Ovary (tissue), 9 donors: ENCODE data around the gene LPAR1. TPM values are rescaled to one million over a fixed set of nuclear protein-coding genes. Genes with fewer than 3 reads are reported as not detected.
"Not testable (repeated sequence)": the region's sequence is repeated elsewhere in the genome, so short reads cannot be mapped to it uniquely, and the experiment has no call there.

Experiments used
- DNase-seq, 5 donors: peaks; one replicate each; pipeline ENCODE4 v3.0.0-alpha.2; 2019 to 2020
- H3K27ac ChIP-seq, 2 donors: fragments of 200-600 bp; one replicate each; pipeline versions ENCODE4 v1.5.1 to v1.8.0; 2019 to 2022
- H3K27me3 ChIP-seq: fragments of 200-600 bp; one replicate; pipeline ENCODE4 v1.8.0; 2022
- H3K36me3 ChIP-seq: fragments of 200-600 bp; sonication (generic); one replicate; pipeline ENCODE4 v1.5.1; 2019
- H3K4me1 ChIP-seq: one replicate; pipeline ENCODE4 v1.8.1; 2013; ENCODE audit warnings: mild to moderate bottlenecking, moderate library complexity; ENCODE audit not compliant: insufficient read depth
- H3K4me3 ChIP-seq: fragments of 200-600 bp; sonication (generic); one replicate; pipeline ENCODE4 v1.5.1; 2017
- H3K9me3 ChIP-seq, 2 donors: fragments of 200-600 bp in 1 of 2; sonication (generic) in 1 of 2; one replicate each; pipeline versions ENCODE4 v1.5.1 to v1.8.1; 2013 to 2019; ENCODE audit warnings: mild to moderate bottlenecking in 1 of 2, moderate library complexity in 1 of 2
- EP300 ChIP-seq: sonication (generic); formaldehyde crosslinking; IDR thresholded peaks from one replicate; pipeline ENCODE4 v1.6.1; 2017; ENCODE audit warnings: antibody characterized with exemption
- POLR2A ChIP-seq: fragments of 450-650 bp; IDR thresholded peaks from one replicate; pipeline ENCODE4 v1.6.1; 2017; ENCODE audit warnings: antibody characterized with exemption, mild to moderate bottlenecking, moderate library complexity
- WGBS, 3 donors: extraction: QIAGEN DNeasy Blood & Tissue Kit in 1 of 3; methylation state at CpG; one replicate each; pipeline versions ENCODE4 v1.1.5 to v1.1.7; 2013 to 2017; 5-methylcytosine and 5-hydroxymethylcytosine counted together
- intact Hi-C, 4 donors: fragments of 100-400 bp; cut with DNase I; formaldehyde crosslinking; loops; one replicate each; pipeline versions ENCODE4 v1.11.0 to v1.15.1; 2022 to 2023
- polyA plus RNA-seq, 2 donors: library from polyadenylated mRNA; stranded (reverse); fragments of 200-250 nt in 1 of 2; fragments of 350-450 nt in 1 of 2; fragmentation: Illumina TruSeq in 1 of 2; extraction: RNeasy Lipid Tissue Mini Kit (QIAGEN cat#74804) in 1 of 2; gene quantifications; one replicate each; pipeline ENCODE4 v1.2.3, GENCODE V29; 2013 to 2014
- total RNA-seq, 7 donors: library from RNA; depleted of rRNA in 2 of 7; stranded (reverse); fragments of >200 nt in 2 of 7; fragmentation: NEBNext Ultra II Directional in 3 of 7; extraction: Animal tissue kit (Norgen Biotek cat#: 25700) in 3 of 7; gene quantifications; one replicate each; pipeline versions ENCODE4 v1.1.0 to v1.2.4, GENCODE V29; 2016 to 2023
- TF ChIP-seq, protein P1 (sequence below), 3 donors: fragments of 450-650 bp in 2 of 3; fragments of 200-600 bp in 1 of 3; IDR thresholded peaks; one replicate each; pipeline versions ENCODE4 v1.5.1 to v1.8.0; 2016 to 2022; ENCODE audit warnings: antibody characterized with exemption in 3 of 3, mild to moderate bottlenecking in 1 of 3
- donor health status: DM: no; HTN: no; CAD: no; lungs with moderate emphysema.
- donor health status: DM: no; HTN: no; CAD: no.
- donor health status: Bipolar disorder and iron deficiency.
- donor health status: DM: yes; HTN: yes; CAD: no.
- donor health status: DM: no; HTN: no; CAD: no.
- donor health status: DM: yes; HTN: yes; CAD: no.

Gene LPAR1
- total and polyA plus RNA-seq, 9 donors, result 11.1 to 29.2 (median 18.4) TPM

DNA sequence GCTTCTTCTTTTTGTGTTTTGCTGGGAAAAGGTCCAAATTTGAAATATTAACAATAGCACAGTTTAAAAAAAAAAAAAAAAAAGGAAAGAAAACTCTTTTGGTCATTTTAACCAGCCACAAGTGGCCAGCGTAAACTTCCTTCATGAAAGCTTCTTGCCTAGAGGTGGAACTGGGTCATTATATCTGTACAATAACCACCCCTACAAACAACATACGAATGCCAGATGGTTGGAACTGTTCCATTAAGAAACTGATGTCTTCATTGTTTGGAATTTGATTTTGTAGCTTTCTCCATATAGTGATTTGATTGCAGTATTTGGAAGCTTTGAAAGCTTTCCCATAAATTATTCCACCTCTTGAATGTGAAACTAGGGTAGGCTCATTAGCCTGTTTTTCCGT is 18.3 kb upstream of the LPAR1 start:
- H3K27me3 ChIP-seq, result no peaks in the 10 kb centered on the region
- H3K9me3 ChIP-seq, result no peaks in the 10 kb centered on the region
- H3K27ac ChIP-seq, result no peak overlapping the region
- no peaks in the 10 kb centered on the region for H3K36me3 ChIP-seq
- WGBS, 3 donors, result 6 to 14% (median 7%) methylated on average over 3 of the region's 3 CpGs
- H3K4me1 ChIP-seq, result no peaks in the 10 kb centered on the region
- intact Hi-C loops, result no loop called here
- TF ChIP-seq, protein P1, sequence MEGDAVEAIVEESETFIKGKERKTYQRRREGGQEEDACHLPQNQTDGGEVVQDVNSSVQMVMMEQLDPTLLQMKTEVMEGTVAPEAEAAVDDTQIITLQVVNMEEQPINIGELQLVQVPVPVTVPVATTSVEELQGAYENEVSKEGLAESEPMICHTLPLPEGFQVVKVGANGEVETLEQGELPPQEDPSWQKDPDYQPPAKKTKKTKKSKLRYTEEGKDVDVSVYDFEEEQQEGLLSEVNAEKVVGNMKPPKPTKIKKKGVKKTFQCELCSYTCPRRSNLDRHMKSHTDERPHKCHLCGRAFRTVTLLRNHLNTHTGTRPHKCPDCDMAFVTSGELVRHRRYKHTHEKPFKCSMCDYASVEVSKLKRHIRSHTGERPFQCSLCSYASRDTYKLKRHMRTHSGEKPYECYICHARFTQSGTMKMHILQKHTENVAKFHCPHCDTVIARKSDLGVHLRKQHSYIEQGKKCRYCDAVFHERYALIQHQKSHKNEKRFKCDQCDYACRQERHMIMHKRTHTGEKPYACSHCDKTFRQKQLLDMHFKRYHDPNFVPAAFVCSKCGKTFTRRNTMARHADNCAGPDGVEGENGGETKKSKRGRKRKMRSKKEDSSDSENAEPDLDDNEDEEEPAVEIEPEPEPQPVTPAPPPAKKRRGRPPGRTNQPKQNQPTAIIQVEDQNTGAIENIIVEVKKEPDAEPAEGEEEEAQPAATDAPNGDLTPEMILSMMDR (IDR thresholded peaks at IDR 0.05), result no peak
- TF ChIP-seq POLR2A, result no peak
- no peak for TF ChIP-seq EP300
- no peak for DNase-seq
- no peak overlapping the region for H3K4me3 ChIP-seq

DNA sequence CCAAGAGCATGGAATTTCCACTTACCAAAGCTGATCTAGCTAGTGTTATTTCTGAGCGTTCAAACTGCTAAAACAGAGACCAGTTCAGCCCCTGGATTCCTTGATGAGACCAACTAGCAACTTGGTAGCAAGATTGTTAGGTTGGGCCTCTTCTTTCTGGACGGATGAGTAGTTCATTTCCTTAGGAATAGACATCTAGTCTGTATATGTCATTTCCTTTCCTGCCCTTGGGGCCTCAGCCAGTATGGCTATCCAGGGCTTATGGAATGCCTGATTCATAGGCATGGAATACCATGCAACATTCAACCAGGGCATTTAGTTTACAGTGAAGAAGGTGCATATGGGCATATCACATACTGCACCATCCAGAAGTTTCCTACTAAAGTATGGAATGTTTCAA is 14.5 kb upstream of the LPAR1 start:
- WGBS, 3 donors, result 92 to 94% (median 93%) methylated on average over 2 of the region's 2 CpGs
- no peak for DNase-seq
- no peaks in the 10 kb centered on the region for H3K4me1 ChIP-seq
- no peaks in the 10 kb centered on the region for H3K9me3 ChIP-seq
- no peaks in the 10 kb centered on the region for H3K27me3 ChIP-seq
- no peak overlapping the region for H3K4me3 ChIP-seq
- no peak overlapping the region for H3K27ac ChIP-seq
- intact Hi-C loops, result no loop called here
- H3K36me3 ChIP-seq, result no peaks in the 10 kb centered on the region
- TF ChIP-seq, protein P1 (IDR thresholded peaks at IDR 0.05), result no peak
- TF ChIP-seq EP300, result no peak

DNA sequence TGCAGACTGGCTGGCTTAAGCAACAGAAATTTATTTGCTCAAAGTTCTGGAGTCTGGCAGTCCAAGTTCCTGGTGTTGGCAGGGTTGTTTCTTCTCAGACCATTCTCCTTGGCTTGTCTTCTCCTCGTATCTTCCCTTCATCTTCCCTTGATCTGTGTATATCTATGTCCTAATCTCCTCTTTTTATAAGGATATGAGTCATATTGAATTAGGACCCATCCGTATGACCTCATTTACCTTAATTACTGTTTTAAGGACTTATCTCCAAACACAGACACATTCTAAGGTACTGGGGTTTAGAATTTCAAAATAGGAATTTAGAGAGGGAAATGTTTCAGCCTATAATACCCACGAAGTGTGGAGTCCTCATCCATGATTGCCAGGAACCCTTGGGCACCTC is 13.1 kb upstream of the LPAR1 start:
- no peak overlapping the region for H3K27ac ChIP-seq
- TF ChIP-seq EP300, result no peak
- TF ChIP-seq, protein P1 (IDR thresholded peaks at IDR 0.05), result no peak
- TF ChIP-seq POLR2A, result no peak

DNA sequence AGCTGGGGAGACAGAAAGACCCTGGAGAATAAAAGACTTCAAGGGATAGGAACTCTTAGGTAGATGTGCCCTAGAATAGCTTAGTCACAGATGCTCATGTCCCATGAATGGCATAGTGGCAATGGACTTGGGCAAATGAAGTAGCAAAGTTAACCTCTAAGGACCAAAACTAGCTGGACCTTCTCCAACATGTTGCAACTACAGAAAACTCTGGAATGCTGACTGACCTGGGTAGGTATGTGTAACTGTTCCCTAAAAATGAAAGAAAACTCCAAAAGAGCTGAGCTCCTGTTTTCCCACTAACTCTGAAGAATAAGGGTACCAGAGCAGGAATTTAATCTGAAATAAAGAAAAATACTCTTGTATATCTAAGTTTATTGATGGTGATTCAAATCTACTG is 12.5 kb upstream of the LPAR1 start:
- Histone ChIP-seq H3K27me3 (no peaks in the 10 kb centered on the region), H3K4me1 (no peaks in the 10 kb centered on the region), H3K27ac (no peak overlapping the region), H3K36me3 (no peaks in the 10 kb centered on the region), H3K9me3 (no peaks in the 10 kb centered on the region), H3K4me3 (no peak overlapping the region)
- DNase-seq, result no peak
- no peak for TF ChIP-seq POLR2A
- TF ChIP-seq, protein P1 (IDR thresholded peaks at IDR 0.05), result no peak
- TF ChIP-seq EP300, result no peak
- intact Hi-C loops, result no loop called here

More for the DNA sequence above, 13.1 kb upstream of the LPAR1 start:
- intact Hi-C loops, result no loop called here
- WGBS, 3 donors, result 77 to 80% (median 79%) methylated on average over 3 of the region's 3 CpGs
- no peak overlapping the region for H3K4me3 ChIP-seq
- no peaks in the 10 kb centered on the region for H3K4me1 ChIP-seq
- DNase-seq, result no peak
- no peaks in the 10 kb centered on the region for H3K9me3 ChIP-seq
- no peaks in the 10 kb centered on the region for H3K27me3 ChIP-seq
- no peaks in the 10 kb centered on the region for H3K36me3 ChIP-seq

DNA sequence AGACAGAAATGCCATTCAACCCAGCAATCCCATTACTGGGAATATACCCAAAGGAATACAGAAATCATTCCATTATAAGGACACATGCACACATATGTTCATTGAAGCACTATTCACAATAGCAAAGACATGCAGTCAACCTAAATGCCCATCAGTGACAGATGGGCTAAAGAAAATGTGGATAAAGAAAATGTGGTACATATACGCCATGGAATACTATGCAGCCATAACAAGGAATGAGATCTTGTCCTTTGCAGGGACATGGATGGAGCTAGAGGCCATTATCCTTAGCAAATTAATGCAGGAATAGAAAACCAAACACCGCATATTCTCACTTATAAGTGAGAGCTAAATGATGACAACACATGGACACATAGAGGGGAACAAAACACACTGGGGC is 9.0 kb upstream of the LPAR1 start:
- H3K36me3 ChIP-seq, DNase-seq, intact Hi-C loops, H3K27me3 ChIP-seq, H3K4me3 ChIP-seq, H3K4me1 ChIP-seq, H3K9me3 ChIP-seq, H3K27ac ChIP-seq: not testable (repeated sequence)
- WGBS, 3 donors, result 95 to 100% (median 98%) methylated on average over 2 of the region's 2 CpGs
